NCI-H2227 treated with DMSO at 0.1 percent for 48 hours (cell line): ENCODE data around the gene SRSF11.
"Not testable (repeated sequence)": the region's sequence is repeated elsewhere in the genome, so short reads cannot be mapped to it uniquely, and the experiment has no call there.

Experiments used
- DNase-seq: peaks from one replicate; lab custom pipeline; 2025; lab: John Stamatoyannopoulos, UW

The SRSF11 gene, protein sequence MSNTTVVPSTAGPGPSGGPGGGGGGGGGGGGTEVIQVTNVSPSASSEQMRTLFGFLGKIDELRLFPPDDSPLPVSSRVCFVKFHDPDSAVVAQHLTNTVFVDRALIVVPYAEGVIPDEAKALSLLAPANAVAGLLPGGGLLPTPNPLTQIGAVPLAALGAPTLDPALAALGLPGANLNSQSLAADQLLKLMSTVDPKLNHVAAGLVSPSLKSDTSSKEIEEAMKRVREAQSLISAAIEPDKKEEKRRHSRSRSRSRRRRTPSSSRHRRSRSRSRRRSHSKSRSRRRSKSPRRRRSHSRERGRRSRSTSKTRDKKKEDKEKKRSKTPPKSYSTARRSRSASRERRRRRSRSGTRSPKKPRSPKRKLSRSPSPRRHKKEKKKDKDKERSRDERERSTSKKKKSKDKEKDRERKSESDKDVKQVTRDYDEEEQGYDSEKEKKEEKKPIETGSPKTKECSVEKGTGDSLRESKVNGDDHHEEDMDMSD

DNA sequence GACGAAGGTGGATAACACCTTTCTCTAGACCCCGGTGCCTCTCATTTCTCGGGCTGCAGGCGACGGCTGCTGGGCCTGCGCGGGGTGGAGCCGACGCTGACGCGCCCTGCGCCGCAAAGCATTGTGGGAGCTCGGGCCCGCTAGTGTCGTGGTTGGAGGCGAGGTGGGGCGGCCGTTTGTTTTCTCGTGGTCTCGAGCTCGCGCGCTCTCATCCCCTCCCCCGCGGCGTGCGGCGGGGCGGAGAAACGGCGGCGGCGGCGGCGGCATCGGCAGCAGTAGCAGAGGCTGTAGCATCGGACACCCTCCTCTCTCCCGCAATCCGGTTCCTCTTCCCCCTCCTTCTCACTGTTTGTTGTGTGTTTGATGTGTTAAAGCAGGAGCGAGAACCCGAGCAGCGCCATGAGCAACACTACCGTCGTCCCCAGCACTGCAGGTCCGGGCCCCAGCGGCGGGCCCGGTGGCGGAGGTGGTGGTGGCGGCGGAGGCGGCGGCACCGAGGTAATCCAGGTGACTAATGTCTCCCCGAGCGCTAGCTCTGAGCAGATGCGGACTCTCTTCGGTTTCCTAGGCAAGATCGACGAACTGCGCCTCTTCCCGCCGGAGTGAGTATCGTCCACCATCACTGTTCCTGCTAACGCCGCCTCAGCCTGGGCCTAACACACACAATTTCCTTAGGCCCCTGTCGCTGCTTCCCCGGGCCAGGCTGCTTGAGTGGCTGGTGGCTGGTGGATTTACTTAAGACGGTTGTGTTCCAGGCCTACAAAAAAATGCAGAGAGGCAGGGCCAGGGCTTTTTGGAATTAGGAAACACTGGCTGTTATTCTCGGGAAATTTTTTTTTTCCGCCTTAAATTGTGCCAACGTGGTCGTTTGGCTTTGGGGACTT, at the start of gene SRSF11:
Gene SRSF11 (plus strand): TSS at position 143 of the 884 bp plus-strand sequence. CDS start 257 bp downstream, at position 400.
- DNase-seq: peak; percentile 90

DNA sequence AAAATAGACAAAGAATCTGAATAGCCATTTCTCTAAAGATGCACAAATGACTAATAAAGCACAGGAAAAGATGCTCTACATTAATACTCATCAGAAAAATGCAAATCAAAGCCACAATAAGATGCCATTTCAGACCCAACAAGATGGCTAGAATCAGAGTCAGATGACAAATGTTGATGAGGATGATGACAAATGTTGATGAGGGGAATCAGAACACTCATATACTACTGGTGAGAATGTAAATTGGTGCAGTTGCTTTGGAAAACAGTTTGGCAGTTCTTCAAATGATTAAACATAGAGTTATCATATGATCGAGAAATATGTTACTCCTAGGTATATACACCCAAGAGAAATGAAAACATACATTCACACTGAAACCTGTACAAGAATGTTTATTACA, 49.7 kb upstream of the SRSF11 start:
- no peak for DNase-seq

DNA sequence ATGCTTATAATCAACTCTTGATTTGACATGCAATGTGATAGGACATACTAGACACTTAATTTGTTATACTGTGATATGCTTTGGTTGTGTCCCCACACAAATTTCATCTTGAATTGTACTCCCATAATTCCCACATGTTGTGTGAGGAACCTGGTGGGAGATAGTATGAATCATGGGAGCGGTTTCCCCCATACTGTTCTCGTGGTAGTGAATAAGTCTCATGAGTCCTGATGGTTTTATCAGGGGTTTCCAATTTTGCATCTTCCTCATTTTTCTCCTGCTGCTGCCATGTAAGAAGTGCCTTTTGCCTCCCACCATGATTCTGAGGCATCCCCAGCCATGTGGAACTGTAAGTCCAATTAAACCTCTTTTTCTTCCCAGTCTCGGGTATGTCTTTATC, 36.0 kb upstream of the SRSF11 start:
- DNase-seq: not testable (repeated sequence)

GRCh38 chr1:70188522-70188921, 32.7 kb upstream of the SRSF11 start:
- DNase-seq: no peak

DNA sequence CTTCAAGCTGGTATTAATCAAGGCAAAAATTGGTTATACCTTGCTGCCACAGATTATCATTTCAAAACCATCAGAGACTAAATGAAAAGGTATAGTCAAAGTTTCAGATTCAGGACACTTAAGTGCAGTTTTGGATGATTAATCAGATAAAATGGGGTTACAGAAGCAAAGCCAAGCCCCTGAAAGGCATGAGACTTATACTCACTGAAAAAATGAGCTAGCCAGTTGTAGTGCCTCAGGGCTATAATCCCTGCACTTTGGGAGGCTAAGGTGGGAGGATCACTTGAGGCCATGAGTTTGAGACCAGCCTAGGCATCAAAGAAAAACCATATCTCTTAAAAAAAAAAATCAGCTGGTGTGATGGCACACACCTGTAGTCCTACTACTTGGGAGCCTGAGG, 31.0 kb upstream of the SRSF11 start:
- DNase-seq: no peak

GRCh38 chr1:70192446-70192845, 28.7 kb upstream of the SRSF11 start:
- DNase-seq: not testable (repeated sequence)

DNA sequence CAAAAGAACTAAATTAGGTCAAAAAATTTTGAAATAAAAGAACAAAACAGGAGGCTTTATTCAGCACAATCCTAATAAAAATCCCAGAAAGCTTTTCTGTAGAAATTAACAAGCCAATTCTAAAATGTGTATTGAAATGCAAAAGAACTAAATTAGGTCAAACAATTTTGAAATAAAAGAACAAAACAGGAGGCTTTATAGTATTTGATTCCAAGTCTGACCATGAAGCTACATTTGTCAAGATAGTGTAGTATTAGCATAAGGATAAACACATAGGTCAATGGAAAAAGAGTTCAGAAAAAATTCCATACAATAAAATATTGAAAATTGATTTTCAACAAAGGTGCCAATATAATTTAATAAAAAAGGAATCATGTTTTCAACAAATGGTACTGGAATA, 26.6 kb upstream of the SRSF11 start:
- DNase-seq: no peak

- DNase-seq: no peak
These were observed 25.8 kb upstream of the SRSF11 start for GRCh38 chr1:70195342-70195741.

DNA sequence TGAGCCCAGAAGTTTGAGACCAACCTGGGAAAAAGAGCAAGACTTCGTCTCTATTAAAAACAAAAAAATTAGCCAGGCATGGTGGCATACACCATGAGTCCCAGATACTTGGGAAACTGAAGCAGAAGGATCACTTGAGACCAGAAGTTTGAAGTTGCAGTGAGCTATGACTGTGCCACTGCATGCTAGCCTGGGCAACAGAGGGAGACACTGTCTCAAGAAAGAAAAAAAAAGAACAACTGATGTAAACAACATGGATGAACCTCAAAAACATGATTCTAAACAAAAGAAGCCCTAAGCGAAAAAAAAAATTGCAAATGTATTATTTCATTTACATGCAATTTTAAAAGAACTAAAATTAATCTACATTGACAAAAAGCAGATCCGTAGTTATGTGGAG, 24.8 kb upstream of the SRSF11 start:
- DNase-seq: no peak

GRCh38 chr1:70200065-70200464, 21.1 kb upstream of the SRSF11 start:
- no peak for DNase-seq

- DNase-seq: no peak
These were observed 18.9 kb upstream of the SRSF11 start for GRCh38 chr1:70202173-70202758.

DNA sequence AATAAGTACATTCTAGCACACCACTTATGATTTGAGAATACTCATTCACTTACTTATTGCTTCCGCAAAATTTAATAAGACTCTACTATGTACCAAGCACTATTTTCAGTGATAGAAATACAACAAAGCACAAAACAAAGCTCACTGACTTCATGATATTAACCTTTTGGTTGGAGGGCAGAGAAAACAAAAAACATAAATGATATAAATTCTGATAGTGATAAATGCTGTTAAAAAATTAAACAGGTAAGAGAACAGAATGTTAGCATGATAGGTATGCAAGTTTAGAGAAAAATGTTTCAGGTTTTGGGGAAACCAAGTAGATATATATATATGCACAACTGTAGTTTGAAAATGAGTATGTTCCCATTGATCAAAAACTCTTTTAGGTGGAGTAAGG, 17.0 kb upstream of the SRSF11 start:
- DNase-seq: no peak

DNA sequence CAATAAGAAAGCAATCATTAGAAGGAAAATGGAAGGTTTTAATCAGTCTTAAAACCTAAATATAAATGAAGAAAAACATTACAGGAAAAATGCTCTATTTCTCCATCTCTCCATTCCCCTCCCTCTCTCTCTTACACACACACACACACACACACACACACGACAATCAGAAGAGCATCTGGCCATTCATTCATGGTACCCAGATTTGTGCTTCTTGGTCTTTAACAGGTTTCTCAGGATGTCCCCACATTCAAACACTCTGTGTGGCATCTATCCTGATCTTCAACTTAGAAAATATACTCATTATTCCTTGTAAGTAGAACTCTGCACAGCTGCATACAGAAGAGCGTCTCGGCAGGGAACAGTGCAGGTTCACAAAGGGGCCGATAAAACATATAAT, 16.6 kb upstream of the SRSF11 start:
- peak; percentile 89 for DNase-seq

DNA sequence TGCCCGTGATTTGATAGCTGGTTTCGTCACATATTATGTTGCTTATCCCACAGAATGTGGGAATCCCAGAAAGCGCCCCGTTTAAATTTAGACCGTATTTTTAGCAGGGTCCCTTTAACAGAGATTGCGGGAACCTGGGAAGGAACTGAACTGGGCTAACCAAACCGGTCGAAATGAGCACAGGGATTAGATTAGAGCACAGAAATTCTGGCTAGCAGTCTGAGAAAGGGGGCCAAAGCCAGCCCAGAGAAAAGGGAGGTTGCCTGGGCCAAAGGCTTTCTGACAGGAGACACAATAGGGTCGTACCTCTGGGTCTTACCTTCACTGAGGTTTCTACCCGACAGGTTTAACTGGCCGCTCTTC, 16.1 kb upstream of the SRSF11 start:
- no peak for DNase-seq

DNA sequence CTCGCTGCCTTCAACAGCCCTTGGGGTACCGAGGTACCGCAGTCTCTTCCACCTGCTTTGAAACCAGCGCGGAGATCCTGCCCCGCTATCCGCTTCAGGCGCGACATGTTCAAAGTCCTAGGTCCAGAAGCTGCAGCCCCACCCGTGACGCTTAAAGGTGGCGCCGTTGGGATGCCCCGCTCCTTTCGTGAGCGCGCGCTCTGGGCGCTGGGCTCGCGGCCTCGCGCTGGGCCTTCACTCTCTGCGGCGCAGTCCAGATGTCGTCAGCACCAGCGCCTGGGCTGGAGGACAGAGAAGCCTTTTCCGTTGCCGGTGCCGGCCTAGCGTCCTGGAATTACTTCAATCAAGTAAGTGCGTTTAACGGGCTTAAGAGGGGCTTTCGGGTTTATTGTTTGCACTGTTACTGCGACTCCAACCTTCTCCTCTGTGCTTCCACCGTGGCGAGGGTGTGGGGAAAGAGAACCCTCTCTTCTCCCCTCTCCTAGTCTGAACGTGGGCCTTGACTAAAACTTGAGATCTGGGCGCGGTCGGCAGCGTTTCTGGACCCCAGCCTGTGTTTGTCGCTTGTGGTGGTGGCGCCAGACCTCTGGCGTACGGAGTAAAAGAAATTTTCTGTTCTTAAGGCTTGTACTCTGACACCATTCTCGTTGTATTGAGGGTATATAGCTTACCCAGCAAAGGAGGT, 15.6 kb upstream of the SRSF11 start, which contains the start of gene LRRC40:
Gene LRRC40 (minus strand): TSS at position 146 of the 685 bp plus-strand sequence. CDS start 39 bp downstream, at position 107.
- DNase-seq: peak; percentile 96

- DNase-seq: not testable (repeated sequence)
These were observed 14.3 kb upstream of the SRSF11 start for GRCh38 chr1:70206833-70207232.

DNA sequence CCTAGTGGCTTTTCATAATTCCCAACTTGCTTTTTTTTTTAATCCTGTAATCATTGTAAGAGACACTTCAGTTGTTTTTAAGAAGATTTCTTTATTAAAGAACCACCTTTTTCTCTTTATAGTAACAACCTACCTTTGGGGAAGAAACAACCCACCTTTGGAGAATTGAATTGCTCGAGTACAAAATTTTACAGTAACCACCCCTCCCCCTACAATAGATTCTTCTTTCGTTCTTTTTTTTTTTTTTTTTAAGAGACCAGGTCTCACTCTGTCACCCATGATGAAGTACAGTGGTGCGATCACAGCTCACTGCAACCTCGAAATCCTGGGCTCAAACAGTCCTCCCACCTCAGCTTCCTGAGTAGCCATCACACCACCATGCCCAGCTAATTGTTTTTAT, 13.7 kb upstream of the SRSF11 start:
- DNase-seq: no peak

GRCh38 chr1:70208292-70208691, 12.9 kb upstream of the SRSF11 start:
- no peak for DNase-seq

GRCh38 chr1:70210820-70211219, 10.4 kb upstream of the SRSF11 start:
- DNase-seq: no peak

DNA sequence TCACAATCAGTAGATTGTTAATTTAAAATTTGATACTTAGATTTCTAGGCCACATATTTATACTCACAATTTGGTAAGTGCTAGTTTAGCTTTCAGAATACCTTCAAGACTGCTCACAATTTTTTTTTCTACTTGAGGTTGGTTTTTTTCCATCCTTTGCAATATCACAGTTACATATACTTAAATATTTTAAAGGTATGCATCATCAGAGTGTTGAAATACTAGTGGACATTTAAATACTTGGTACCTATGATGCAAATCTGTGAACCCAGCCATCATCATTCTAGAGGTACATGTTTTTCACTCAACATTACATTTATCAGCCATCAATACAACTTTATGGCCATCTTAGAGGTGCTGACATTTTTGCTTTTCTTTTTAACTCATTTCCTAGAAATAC, 9.6 kb upstream of the SRSF11 start:
- DNase-seq: no peak

DNA sequence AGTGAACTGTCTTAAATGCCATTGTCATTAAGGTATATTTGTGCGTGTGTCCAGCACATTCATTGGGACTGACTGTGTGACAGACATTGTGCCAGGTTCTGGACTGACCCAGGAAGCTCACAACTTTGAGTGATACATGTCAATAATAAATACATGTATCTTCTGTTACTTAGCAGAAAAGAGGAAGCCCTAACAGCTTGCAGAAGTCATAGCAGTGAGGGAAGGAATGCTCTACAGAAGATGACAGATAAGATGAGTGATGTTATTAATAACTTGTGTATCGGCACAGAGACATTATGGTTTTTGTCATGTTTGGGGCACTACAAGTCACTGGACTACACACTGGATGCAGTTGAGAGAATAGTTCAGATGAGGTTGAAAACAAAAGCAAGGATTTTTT, 1.2 kb upstream of the SRSF11 start:
- DNase-seq: no peak
